Measurements from ENCODE around the gene EPS8.

Gene EPS8

GRCh38 chr12:15789220-15790171 is at the start of gene EPS8:
Gene EPS8, minus strand, starts transcription at chr12:15789388. Its CDS starts 106,437 bp downstream, at chr12:15682951.
- H3K4me1 ChIP-seq (ENCODE audit: insufficient read depth, low read length): no peaks in the 10 kb centered on the region
- no peaks in the 10 kb centered on the region for H3K79me2 ChIP-seq (ENCODE audit: insufficient read depth, low read length)
- no peaks in the 10 kb centered on the region for H3K36me3 ChIP-seq (ENCODE audit: insufficient read depth, low read length)
- H3K9ac ChIP-seq (ENCODE audit: low read depth, low read length): no peak within 1 kb of the TSS
- H3K27ac ChIP-seq (ENCODE audit: low read length): no peak within 1 kb of the TSS
- DNase-seq (no peak), ATAC-seq (ENCODE audit: insufficient read depth, low read depth) (no peak)
- TF ChIP-seq EZH2 (IDR thresholded peaks at IDR 0.05; ENCODE audit: borderline replicate concordance, low read depth, low read length, severe bottlenecking): no peak
- TF ChIP-seq CTCF (IDR thresholded peaks at IDR 0.05; ENCODE audit: borderline replicate concordance, extremely low read depth, low read length, poor library complexity, severe bottlenecking): no peak
- no peak within 1 kb of the TSS for H2AFZ ChIP-seq (ENCODE audit: low read depth, low read length)
- no peak within 1 kb of the TSS for H3K4me2 ChIP-seq (ENCODE audit: insufficient read depth, low read length)
- no peaks in the 10 kb centered on the region for H3K9me3 ChIP-seq (ENCODE audit: insufficient read depth, low read length, severe bottlenecking)
- H3K4me3 ChIP-seq (ENCODE audit: low read depth in 1 of 2, low read length in 2 of 2): no peak within 1 kb of the TSS
- H3K27me3 ChIP-seq (ENCODE audit: insufficient read depth, low read length, poor library complexity): no peaks in the 10 kb centered on the region
- no peaks in the 10 kb centered on the region for H4K20me1 ChIP-seq (ENCODE audit: insufficient read depth, low read length)

- ATAC-seq (ENCODE audit: insufficient read depth, low read depth): no peak
- Histone ChIP-seq H3K9me3 (ENCODE audit: insufficient read depth, low read length, severe bottlenecking) (no peaks in the 10 kb centered on the region), H4K20me1 (ENCODE audit: insufficient read depth, low read length) (no peaks in the 10 kb centered on the region), H3K79me2 (ENCODE audit: insufficient read depth, low read length) (no peaks in the 10 kb centered on the region), H3K27ac (ENCODE audit: low read length) (no peak overlapping the region), H3K27me3 (ENCODE audit: insufficient read depth, low read length, poor library complexity) (peaks cover 26% of the 10 kb centered on the region), H3K36me3 (ENCODE audit: insufficient read depth, low read length) (no peaks in the 10 kb centered on the region), H3K4me2 (ENCODE audit: insufficient read depth, low read length) (no peak overlapping the region), H3K9ac (ENCODE audit: low read depth, low read length) (no peak overlapping the region), H3K4me3 (ENCODE audit: low read depth in 1 of 2, low read length in 2 of 2) (no peak overlapping the region), H3K4me1 (ENCODE audit: insufficient read depth, low read length) (no peaks in the 10 kb centered on the region), H2AFZ (ENCODE audit: low read depth, low read length) (no peak overlapping the region)
- TF ChIP-seq CTCF (IDR thresholded peaks at IDR 0.05; ENCODE audit: borderline replicate concordance, extremely low read depth, low read length, poor library complexity, severe bottlenecking) (no peak), EZH2 (IDR thresholded peaks at IDR 0.05; ENCODE audit: borderline replicate concordance, low read depth, low read length, severe bottlenecking) (no peak)
- DNase-seq: no peak
Measured at GRCh38 chr12:15837141-15837790, 48.1 kb upstream of the EPS8 start.

GRCh38 chr12:15834575-15834974 is 45.4 kb upstream of the EPS8 start:
- Histone ChIP-seq H3K4me2 (ENCODE audit: insufficient read depth, low read length) (no peak overlapping the region), H3K27ac (ENCODE audit: low read length) (no peak overlapping the region), H3K27me3 (ENCODE audit: insufficient read depth, low read length, poor library complexity) (peaks cover 29% of the 10 kb centered on the region), H3K4me3 (ENCODE audit: low read depth in 1 of 2, low read length in 2 of 2) (no peak overlapping the region), H4K20me1 (ENCODE audit: insufficient read depth, low read length) (no peaks in the 10 kb centered on the region), H2AFZ (ENCODE audit: low read depth, low read length) (no peak overlapping the region), H3K4me1 (ENCODE audit: insufficient read depth, low read length) (no peaks in the 10 kb centered on the region), H3K36me3 (ENCODE audit: insufficient read depth, low read length) (no peaks in the 10 kb centered on the region), H3K9me3 (ENCODE audit: insufficient read depth, low read length, severe bottlenecking) (no peaks in the 10 kb centered on the region), H3K9ac (ENCODE audit: low read depth, low read length) (no peak overlapping the region), H3K79me2 (ENCODE audit: insufficient read depth, low read length) (no peaks in the 10 kb centered on the region)
- no peak for TF ChIP-seq CTCF (IDR thresholded peaks at IDR 0.05; ENCODE audit: borderline replicate concordance, extremely low read depth, low read length, poor library complexity, severe bottlenecking)
- ATAC-seq (ENCODE audit: insufficient read depth, low read depth) (no peak), DNase-seq (no peak)

Data from DND-41 (cell line).